Measurements from ENCODE around the gene TBC1D23. TPM values are rescaled to one million over a fixed set of nuclear protein-coding genes. Genes with fewer than 3 reads are reported as not detected.

TBC1D23 gene
- polyA plus RNA-seq, 4 donors, result 17.9 to 40.9 (median 36.0) TPM

- 79 to 87% (median 82%) methylated on average over 8 of the region's 8 CpGs for WGBS, 3 donors
- FAIRE-seq, result no peak
- H3K4me1 ChIP-seq (ENCODE audit: control insufficient read depth in 3 of 3, insufficient read depth in 2 of 3, low read depth in 1 of 3, low read length in 2 of 3), result no peaks in the 10 kb centered on the region
Observed at GRCh38 chr3:100368441-100368840, 107.6 kb downstream of the TBC1D23 start.

DNA sequence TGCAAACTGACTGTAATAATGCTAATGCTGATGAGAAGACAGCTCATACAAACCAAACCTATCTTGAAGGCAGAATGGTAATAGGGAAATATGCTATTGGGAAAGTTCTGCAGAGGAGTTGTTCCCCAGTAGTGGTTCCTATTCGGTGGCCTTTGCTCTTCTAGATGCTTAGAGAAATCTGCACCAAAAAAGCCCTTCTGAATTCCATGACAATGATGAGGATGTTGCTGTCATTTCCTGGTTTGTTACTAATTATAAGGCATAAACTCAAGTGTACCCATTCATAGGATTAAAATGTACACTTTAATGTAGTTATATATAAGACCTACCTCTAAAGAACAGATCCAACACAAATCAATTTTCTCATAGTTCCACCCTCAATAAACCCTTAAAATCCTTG is 110.0 kb downstream of the TBC1D23 start:
- no peak for FAIRE-seq
- Histone ChIP-seq H3K27ac (ENCODE audit: low read depth in 1 of 3, low read length in 2 of 3) (no peak overlapping the region), H3K27me3 (ENCODE audit: control insufficient read depth in 3 of 3, insufficient read depth in 3 of 3, low read length in 3 of 3) (no peaks in the 10 kb centered on the region), H3K9me3 (ENCODE audit: control insufficient read depth in 2 of 2, insufficient read depth in 1 of 2, low read depth in 1 of 2, low read length in 1 of 2) (no peaks in the 10 kb centered on the region), H3K4me3 (ENCODE audit: low read depth in 1 of 3, low read length in 3 of 3) (no peak overlapping the region), H3K36me3 (ENCODE audit: control insufficient read depth in 3 of 3, insufficient read depth in 2 of 3, low read depth in 1 of 3, low read length in 3 of 3) (peaks cover 9 to 23% (median 15%) of the 10 kb centered on the region in 3 donors), H3K4me1 (ENCODE audit: control insufficient read depth in 3 of 3, insufficient read depth in 2 of 3, low read depth in 1 of 3, low read length in 2 of 3) (no peaks in the 10 kb centered on the region)
- DNase-seq, result no peak
- 96 to 100% (median 97%) methylated on average over 1 of the region's 1 CpG for WGBS, 3 donors

More at GRCh38 chr3:100368441-100368840, 107.6 kb downstream of the TBC1D23 start:
- H3K36me3 ChIP-seq (ENCODE audit: control insufficient read depth in 3 of 3, insufficient read depth in 2 of 3, low read depth in 1 of 3, low read length in 3 of 3), result peaks cover 13 to 26% (median 15%) of the 10 kb centered on the region in 3 donors
- no peak overlapping the region for H3K4me3 ChIP-seq (ENCODE audit: low read depth in 1 of 3, low read length in 3 of 3)
- no peaks in the 10 kb centered on the region for H3K9me3 ChIP-seq (ENCODE audit: control insufficient read depth in 2 of 2, insufficient read depth in 1 of 2, low read depth in 1 of 2, low read length in 1 of 2)
- H3K27me3 ChIP-seq (ENCODE audit: control insufficient read depth in 3 of 3, insufficient read depth in 3 of 3, low read length in 3 of 3), result no peaks in the 10 kb centered on the region
- no peak for DNase-seq
- H3K27ac ChIP-seq (ENCODE audit: low read depth in 1 of 3, low read length in 2 of 3), result no peak overlapping the region

- no peaks in the 10 kb centered on the region for H3K27me3 ChIP-seq (ENCODE audit: control insufficient read depth in 3 of 3, insufficient read depth in 3 of 3, low read length in 3 of 3)
- FAIRE-seq (no peak), DNase-seq (no peak)
- H3K27ac ChIP-seq (ENCODE audit: low read depth in 1 of 3, low read length in 2 of 3), result no peak overlapping the region
- peaks cover 9 to 27% (median 13%) of the 10 kb centered on the region in 3 donors for H3K36me3 ChIP-seq (ENCODE audit: control insufficient read depth in 3 of 3, insufficient read depth in 2 of 3, low read depth in 1 of 3, low read length in 3 of 3)
- no peak overlapping the region for H3K4me3 ChIP-seq (ENCODE audit: low read depth in 1 of 3, low read length in 3 of 3)
- H3K4me1 ChIP-seq (ENCODE audit: control insufficient read depth in 3 of 3, insufficient read depth in 2 of 3, low read depth in 1 of 3, low read length in 2 of 3), result no peaks in the 10 kb centered on the region
- H3K9me3 ChIP-seq (ENCODE audit: control insufficient read depth in 2 of 2, insufficient read depth in 1 of 2, low read depth in 1 of 2, low read length in 1 of 2), result no peaks in the 10 kb centered on the region
Observed at GRCh38 chr3:100374521-100374920, 113.7 kb downstream of the TBC1D23 start.

Other genes starting within 250 kb of the TBC1D23 start
- gene FILIP1L, start 146.5 kb upstream of the TBC1D23 start, polyA plus RNA-seq, result 10 to 100 TPM; 10.5 to 20.4 (median 17.9) TPM
- gene NIT2, start 73.8 kb downstream of the TBC1D23 start, polyA plus RNA-seq, result 100 to 1,000 TPM in 1 of 4 donors, 10 to 100 TPM in 2, 1 to 10 TPM in 1; 7.0 to 102 (median 16.1) TPM
- 10 to 100 TPM; 16.2 to 72.0 (median 26.0) TPM for gene TOMM70, start 140.1 kb downstream of the TBC1D23 start, polyA plus RNA-seq
- gene LNP1, start 140.5 kb downstream of the TBC1D23 start, polyA plus RNA-seq, result 1 to 10 TPM in 2 of 4 donors, not detected in 2; 1.8 to 2.5 TPM
- 1 to 10 TPM in 3 of 4 donors, not detected in 1; 5.1 to 7.5 (median 6.9) TPM for gene TMEM45A, start 231.6 kb downstream of the TBC1D23 start, polyA plus RNA-seq